Astrocyte (in vitro differentiated cells and primary cell): ENCODE measurements around the gene SMIM28.

Experiments
- CTCF ChIP-seq: IDR thresholded peaks from 2 replicates; pipeline ENCODE4 v1.5.1; 2011; ENCODE audit warnings: low read depth, mild to moderate bottlenecking, inconsistent platforms, low read length, moderate library complexity; ENCODE audit not compliant: insufficient read depth
- EZH2 ChIP-seq: IDR thresholded peaks from 2 replicates; pipeline ENCODE4 v1.6.1; 2012; ENCODE audit warnings: mild to moderate bottlenecking, low read length, inconsistent platforms; ENCODE audit not compliant: insufficient read depth

- TF ChIP-seq EZH2 = no peak
- TF ChIP-seq CTCF = no peak
These were observed 3.5 kb upstream of the SMIM28 start for GRCh38 chr6:138374230-138374629.
